ENCODE results near the gene GOT1. TPM values are rescaled to one million over a fixed set of nuclear protein-coding genes. Genes with fewer than 3 reads are reported as not detected.

GOT1 gene
- polyA plus RNA-seq, 1 donor from 2014 or later: 24.0 TPM

GRCh38 chr10:99449023-99449422 lies 18.6 kb upstream of the GOT1 start:
- Mint-ChIP-seq H3K9me3 (no peaks in the 10 kb centered on the region), H3K27ac (no peak overlapping the region), H3K4me1 (no peaks in the 10 kb centered on the region), H3K4me3 (no peak overlapping the region), H3K36me3 (no peaks in the 10 kb centered on the region), H3K27me3 (peaks cover 28% of the 10 kb centered on the region)

DNA sequence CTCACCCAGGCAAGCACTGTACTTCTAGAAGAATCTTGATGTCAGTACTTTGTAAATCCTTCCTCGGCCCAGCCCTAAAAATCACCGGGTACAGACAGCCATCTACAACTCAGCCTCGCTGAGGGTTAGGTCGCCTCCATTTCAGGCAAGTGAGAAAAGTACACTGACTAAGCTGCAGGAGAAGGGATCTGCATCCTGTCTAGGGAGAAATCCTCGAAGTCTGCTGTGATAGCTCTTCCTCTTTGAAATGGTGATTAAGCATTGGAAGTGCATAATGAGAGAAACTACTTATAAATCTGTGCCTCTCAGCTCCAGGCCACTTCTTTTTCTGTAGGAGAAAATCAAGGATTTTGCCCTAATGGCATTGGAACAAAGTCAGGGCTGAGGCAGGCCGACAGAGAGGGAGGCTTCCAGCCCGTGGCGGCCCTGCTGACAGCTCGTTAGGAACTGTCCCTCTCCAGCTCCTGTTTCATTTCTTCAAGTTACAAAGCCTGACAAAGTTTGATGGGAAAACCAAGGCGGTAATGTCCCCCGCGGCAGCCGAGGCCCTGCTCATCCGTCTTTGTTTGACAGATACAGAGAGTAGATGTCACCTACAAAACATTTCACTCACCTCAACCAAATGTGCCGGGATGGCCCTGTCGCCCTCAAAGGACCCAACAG lies 14.1 kb upstream of the GOT1 start:
- H3K9me3 Mint-ChIP-seq: no peaks in the 10 kb centered on the region
- H3K36me3 Mint-ChIP-seq: no peaks in the 10 kb centered on the region
- H3K27ac Mint-ChIP-seq: no peak overlapping the region
- H3K27me3 Mint-ChIP-seq: peaks cover 10% of the 10 kb centered on the region
- no peak overlapping the region for H3K4me3 Mint-ChIP-seq
- no peaks in the 10 kb centered on the region for H3K4me1 Mint-ChIP-seq

- H3K4me1 Mint-ChIP-seq: no peaks in the 10 kb centered on the region
- peaks cover 7% of the 10 kb centered on the region for H3K27me3 Mint-ChIP-seq
- H3K27ac Mint-ChIP-seq: no peak overlapping the region
- no peaks in the 10 kb centered on the region for H3K36me3 Mint-ChIP-seq
- H3K9me3 Mint-ChIP-seq: no peaks in the 10 kb centered on the region
- H3K4me3 Mint-ChIP-seq: no peak overlapping the region
These were observed 13.1 kb upstream of the GOT1 start for GRCh38 chr10:99443500-99443899.

DNA sequence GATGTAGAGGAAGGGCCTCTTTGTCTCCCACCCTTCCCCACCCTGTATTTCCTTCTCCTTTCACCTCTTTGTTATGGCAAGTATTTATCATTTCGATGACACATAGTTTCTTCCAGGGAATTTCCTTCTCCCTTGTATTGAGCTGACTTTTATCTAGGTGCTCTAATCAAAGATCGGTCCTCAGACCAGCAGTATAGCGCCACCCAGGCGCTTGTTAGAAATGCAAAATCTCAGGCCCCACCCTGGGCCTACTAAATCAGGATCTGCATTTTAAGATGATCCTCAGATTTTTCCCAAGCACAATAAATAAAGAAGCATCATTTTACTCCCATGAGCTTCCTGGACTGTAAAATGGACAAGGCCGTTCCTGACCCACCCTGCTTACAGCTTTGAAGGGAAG lies 12.0 kb upstream of the GOT1 start:
- H3K36me3 Mint-ChIP-seq: no peaks in the 10 kb centered on the region
- H3K27me3 Mint-ChIP-seq: peaks cover 6% of the 10 kb centered on the region
- H3K4me3 Mint-ChIP-seq: no peak overlapping the region
- H3K9me3 Mint-ChIP-seq: no peaks in the 10 kb centered on the region
- no peaks in the 10 kb centered on the region for H3K4me1 Mint-ChIP-seq
- H3K27ac Mint-ChIP-seq: no peak overlapping the region

DNA sequence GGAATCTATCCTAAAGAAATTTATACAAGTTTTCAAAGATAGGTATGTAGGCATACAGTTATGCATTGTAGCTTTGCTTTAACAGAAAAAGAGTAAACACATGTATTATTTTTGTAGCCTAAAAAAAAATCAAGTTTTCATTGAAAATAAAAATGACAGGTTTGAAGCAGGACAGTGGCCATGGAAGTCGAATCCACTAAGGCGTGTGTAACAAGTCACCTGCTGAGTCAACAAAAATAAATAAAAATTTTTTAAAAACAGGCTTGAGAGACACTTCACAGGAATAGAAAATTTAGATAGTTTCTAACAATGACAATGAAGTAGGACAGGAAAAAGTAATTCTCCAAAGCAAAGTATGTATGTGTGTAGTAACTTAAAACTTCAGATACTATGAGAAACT lies 8.5 kb upstream of the GOT1 start:
- H3K9me3 Mint-ChIP-seq: no peaks in the 10 kb centered on the region
- no peaks in the 10 kb centered on the region for H3K36me3 Mint-ChIP-seq

GRCh38 chr10:99435986-99436638 lies 5.7 kb upstream of the GOT1 start:
- Mint-ChIP-seq H3K27me3 (no peaks in the 10 kb centered on the region), H3K4me3 (peak overlapping the region in 1 of 4 donors; percentile 55), H3K4me1 (peaks cover 7 to 17% (median 15%) of the 10 kb centered on the region in 3 donors), H3K9me3 (no peaks in the 10 kb centered on the region), H3K27ac (peak overlapping the region in 1 of 3 donors; percentile 64), H3K36me3 (no peaks in the 10 kb centered on the region)

More for the DNA sequence above, 8.5 kb upstream of the GOT1 start:
- Mint-ChIP-seq H3K4me1 (peaks cover 0 to 7% (median 5%) of the 10 kb centered on the region in 3 donors), H3K27ac (no peak overlapping the region), H3K27me3 (peaks cover 2% of the 10 kb centered on the region), H3K4me3 (no peak overlapping the region)

GRCh38 chr10:99433378-99434020 lies 3.1 kb upstream of the GOT1 start:
- peaks cover 10 to 25% (median 24%) of the 10 kb centered on the region in 3 donors for H3K4me1 Mint-ChIP-seq
- no peaks in the 10 kb centered on the region for H3K36me3 Mint-ChIP-seq
- H3K4me3 Mint-ChIP-seq: peak overlapping the region in 1 of 4 donors; percentile 51
- no peaks in the 10 kb centered on the region for H3K27me3 Mint-ChIP-seq
- peak overlapping the region in 1 of 3 donors; percentile 4 for H3K27ac Mint-ChIP-seq
- H3K9me3 Mint-ChIP-seq: no peaks in the 10 kb centered on the region

DNA sequence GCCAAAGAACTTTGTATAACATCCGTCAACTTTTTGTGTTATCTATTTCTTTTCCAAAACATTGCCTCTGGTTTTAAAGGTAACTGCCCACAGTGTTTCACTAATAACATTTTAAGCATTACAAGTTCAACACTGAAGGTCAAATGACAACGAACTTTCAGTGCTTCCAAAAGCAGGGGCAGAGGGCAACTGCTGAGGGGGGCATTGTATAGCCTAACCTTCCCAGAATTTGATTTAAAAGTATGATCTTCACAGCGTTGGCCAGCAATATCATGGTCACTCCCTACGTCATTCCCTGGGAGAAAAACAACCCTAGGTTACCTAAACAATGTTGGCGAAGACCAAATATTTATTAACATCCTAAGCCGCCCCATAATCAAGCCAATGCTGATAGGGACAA lies 2.5 kb upstream of the GOT1 start:
- Mint-ChIP-seq H3K4me3 (peak overlapping the region in 1 of 4 donors; percentile 51), H3K27ac (no peak overlapping the region), H3K9me3 (no peaks in the 10 kb centered on the region), H3K36me3 (no peaks in the 10 kb centered on the region), H3K4me1 (peaks cover 10 to 25% (median 24%) of the 10 kb centered on the region in 3 donors), H3K27me3 (no peaks in the 10 kb centered on the region)

GRCh38 chr10:99432047-99432446 lies 1.6 kb upstream of the GOT1 start:
- Mint-ChIP-seq H3K27me3 (no peaks in the 10 kb centered on the region), H3K27ac (peak overlapping the region in 1 of 3 donors; percentile 71), H3K9me3 (no peaks in the 10 kb centered on the region), H3K4me1 (peaks cover 13 to 25% (median 24%) of the 10 kb centered on the region in 3 donors), H3K36me3 (no peaks in the 10 kb centered on the region), H3K4me3 (peak overlapping the region; percentile 74 to 99 (median 87))

DNA sequence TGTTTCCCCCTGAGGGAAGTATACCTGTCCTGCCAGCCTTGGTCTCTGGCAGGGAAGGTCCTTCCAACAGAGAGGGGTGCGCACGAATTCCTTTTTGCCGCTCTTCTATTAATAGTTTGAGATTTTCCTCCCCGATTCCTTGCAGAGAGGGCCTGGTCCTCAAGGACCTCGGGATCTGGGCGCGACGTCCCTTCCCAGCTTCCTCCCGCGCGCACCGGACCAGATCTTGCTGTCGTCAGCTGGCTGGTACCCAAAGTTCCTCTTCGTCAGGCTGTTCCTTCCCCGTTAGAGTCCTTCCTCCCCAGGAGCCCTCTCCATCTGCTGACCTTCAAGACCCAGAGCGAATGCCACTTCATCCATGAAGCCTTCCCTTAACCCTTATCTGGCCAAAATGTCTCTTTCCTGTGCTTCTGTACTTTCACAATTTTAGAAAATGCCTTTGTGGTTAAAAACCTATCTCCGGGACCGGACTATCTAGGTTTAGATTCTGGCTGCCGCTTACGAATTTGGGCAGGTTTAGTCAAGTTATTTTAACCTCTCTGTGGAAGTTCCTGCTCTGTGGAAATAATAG lies 851 bp upstream of the GOT1 start:
- peak overlapping the region; percentile 83 to 99 (median 96) for H3K4me3 Mint-ChIP-seq
- H3K27ac Mint-ChIP-seq: peak overlapping the region; percentile 25 to 97 (median 90)
- no peaks in the 10 kb centered on the region for H3K9me3 Mint-ChIP-seq
- peaks cover 13 to 27% (median 24%) of the 10 kb centered on the region in 3 donors for H3K4me1 Mint-ChIP-seq
- H3K36me3 Mint-ChIP-seq: no peaks in the 10 kb centered on the region
- H3K27me3 Mint-ChIP-seq: no peaks in the 10 kb centered on the region

- H3K4me1 Mint-ChIP-seq: peaks cover 13 to 26% (median 21%) of the 10 kb centered on the region in 3 donors
- H3K4me3 Mint-ChIP-seq: peak overlapping the region; percentile 83 to 99 (median 96)
- H3K36me3 Mint-ChIP-seq: peaks cover 1% of the 10 kb centered on the region
- no peaks in the 10 kb centered on the region for H3K27me3 Mint-ChIP-seq
- no peaks in the 10 kb centered on the region for H3K9me3 Mint-ChIP-seq
- peak overlapping the region; percentile 25 to 97 (median 90) for H3K27ac Mint-ChIP-seq
These were observed 341 bp downstream of the GOT1 start for GRCh38 chr10:99430116-99430450.

GRCh38 chr10:99429517-99430095 lies 818 bp downstream of the GOT1 start:
- H3K27me3 Mint-ChIP-seq: no peaks in the 10 kb centered on the region
- no peaks in the 10 kb centered on the region for H3K9me3 Mint-ChIP-seq
- H3K36me3 Mint-ChIP-seq: peaks cover 3% of the 10 kb centered on the region
- peak overlapping the region; percentile 25 to 97 (median 90) for H3K27ac Mint-ChIP-seq
- peak overlapping the region; percentile 83 to 99 (median 96) for H3K4me3 Mint-ChIP-seq
- H3K4me1 Mint-ChIP-seq: peaks cover 13 to 26% (median 20%) of the 10 kb centered on the region in 3 donors

GRCh38 chr10:99427566-99428190 lies 2.7 kb downstream of the GOT1 start:
- Mint-ChIP-seq H3K27ac (no peak overlapping the region), H3K4me3 (no peak overlapping the region), H3K27me3 (no peaks in the 10 kb centered on the region), H3K36me3 (peaks cover 6% of the 10 kb centered on the region), H3K9me3 (no peaks in the 10 kb centered on the region), H3K4me1 (peaks cover 13 to 25% (median 17%) of the 10 kb centered on the region in 3 donors)

DNA sequence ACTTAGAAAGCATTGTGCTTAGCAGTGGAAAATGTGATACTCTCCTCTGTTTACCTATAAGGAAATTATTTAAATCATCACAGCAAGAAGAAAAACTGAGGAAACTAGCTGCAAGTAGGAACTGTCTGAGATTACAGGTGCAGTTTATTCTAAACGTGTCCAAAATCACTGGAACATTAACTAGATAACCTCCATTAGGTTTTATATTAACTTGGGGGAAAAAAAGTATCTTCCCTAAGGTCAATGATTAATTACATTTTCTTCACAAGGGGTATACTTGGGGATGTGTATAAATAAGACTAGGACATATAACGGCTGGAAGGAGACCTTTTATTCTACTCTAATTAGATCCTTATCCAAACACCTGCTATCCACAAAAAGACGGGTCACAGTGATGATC lies 3.7 kb downstream of the GOT1 start:
- Mint-ChIP-seq H3K4me1 (peaks cover 9 to 20% (median 13%) of the 10 kb centered on the region in 3 donors), H3K4me3 (peak overlapping the region in 1 of 4 donors; percentile 29), H3K9me3 (no peaks in the 10 kb centered on the region), H3K36me3 (peaks cover 9% of the 10 kb centered on the region), H3K27ac (no peak overlapping the region), H3K27me3 (no peaks in the 10 kb centered on the region)

All from IgD-negative memory B cell (primary cell).